ENCODE results near the gene KIF20A. TPM values are rescaled to one million over a fixed set of nuclear protein-coding genes. Genes with fewer than 3 reads are reported as not detected.

The KIF20A gene
- total RNA-seq, 2 experiments from 2014 or later, result 35.8 to 37.5 TPM

Other genes starting within 250 kb of the KIF20A start
- gene FAM13B, start 146.0 kb upstream of the KIF20A start, total RNA-seq, result 10 to 100 TPM; 17.1 to 20.8 TPM
- gene WNT8A, start 95.1 kb upstream of the KIF20A start, total RNA-seq, result not detected
- not detected for gene NME5, start 39.7 kb upstream of the KIF20A start, total RNA-seq
- gene BRD8, start 482 bp upstream of the KIF20A start, total RNA-seq, result 10 to 100 TPM; 56.4 to 56.8 TPM
- gene CDC23, start 34.2 kb downstream of the KIF20A start, total RNA-seq, result 10 to 100 TPM; 48.0 to 50.0 TPM
- gene GFRA3, start 95.5 kb downstream of the KIF20A start, total RNA-seq, result under 1 TPM in 1 of 2 experiments, not detected in 1; 0.10 TPM
- gene CDC25C, start 152.7 kb downstream of the KIF20A start, total RNA-seq, result 1 to 10 TPM; 6.1 to 6.2 TPM
- 10 to 100 TPM; 29.7 to 31.7 TPM for gene FAM53C, start 159.2 kb downstream of the KIF20A start, total RNA-seq
- gene KDM3B, start 173.6 kb downstream of the KIF20A start, total RNA-seq, result 10 to 100 TPM; 38.8 to 39.4 TPM

Measured in activated CD8-positive, alpha-beta memory T cell treated with anti-CD3 and anti-CD28 coated beads for 36 hours (primary cell).